HepG2 (cell line): Measurements from ENCODE around the gene PIAS3. TPM values are rescaled to one million over a fixed set of nuclear protein-coding genes. Genes with fewer than 3 reads are reported as not detected.

Experiments
- ATAC-seq: fragments of 200-7000 bp; cut with Tn5 transposase; 3 replicates; pipeline ENCODE4 v1.9.1; 2020; ENCODE audit warnings: mild to moderate bottlenecking, moderate library complexity
- BruUV-seq: library from RNA; stranded (reverse); fragments of 400-500 nt; replicated peaks from 2 replicates; lab custom pipeline; 2021; lab: Mats Ljungman, UMichigan
- CTCF ChIA-PET: fragments of 300-600 bp; formaldehyde crosslinking; extraction: SDS; loops from one replicate; lab custom pipeline; 2021; ENCODE audit warnings: low total read pairs, inconsistent platforms, low intra/inter-chr PET ratio; lab: Yijun Ruan, JAX
- POLR2A ChIA-PET: fragments of 350-600 bp; sonication (Branson Sonifier 250); formaldehyde crosslinking; loops from one replicate; lab custom pipeline; 2020; ENCODE audit warnings: antibody characterized with exemption, inconsistent platforms; lab: Yijun Ruan, JAX
- DNase-seq: peaks from one replicate; pipeline ENCODE4 v3.0.0-alpha.2; 2015; ENCODE audit warnings: low spot score
- FAIRE-seq: peaks from 3 replicates; lab custom pipeline; 2011; peaks lifted over from hg19 to GRCh38; lab: Jason Lieb, UNC
- H2AFZ ChIP-seq: one replicate; pipeline ENCODE4 v1.6.1; 2011; ENCODE audit warnings: low read length, inconsistent platforms
- H3K27ac ChIP-seq: fragments of 300-600 bp; 3 replicates; pipeline ENCODE4 v1.8.0; 2011; ENCODE audit warnings: mixed run types, mild to moderate bottlenecking, mixed read lengths, low read length, inconsistent platforms; ENCODE audit not compliant: insufficient read depth; ENCODE audit errors: extremely low read length
- H3K27me3 ChIP-seq, 2 experiments: fragments of 200-600 bp in 1 of 2; 2 replicates in 1 of 2; 3 replicates in 1 of 2; pipeline versions ENCODE4 v1.6.0 to v1.8.0; 2011; ENCODE audit warnings: low read length in 2 of 2, mild to moderate bottlenecking in 2 of 2, moderate library complexity in 2 of 2, inconsistent platforms in 1 of 2; ENCODE audit not compliant: insufficient read depth in 2 of 2, control insufficient read depth in 1 of 2
- H3K36me3 ChIP-seq, 2 experiments: fragments of 200-600 bp in 1 of 2; replicated peaks in 1 of 2; 2 replicates in 1 of 2; 3 replicates in 1 of 2; pipeline versions ENCODE4 v1.5.1 to v1.8.0; 2011; ENCODE audit warnings: low read length in 2 of 2, inconsistent platforms in 1 of 2; ENCODE audit not compliant: insufficient read depth in 2 of 2, control insufficient read depth in 1 of 2
- H3K4me1 ChIP-seq: 2 replicates; pipeline ENCODE4 v1.5.1; 2012; ENCODE audit warnings: low read length, inconsistent platforms; ENCODE audit not compliant: insufficient read depth
- H3K4me2 ChIP-seq: 2 replicates; pipeline ENCODE4 v1.6.0; 2011; ENCODE audit warnings: low read depth, low read length, inconsistent platforms
- H3K4me3 ChIP-seq, 3 experiments: fragments of 200-600 bp in 1 of 3; sonication (generic), shearing (Covaris generic) in 1 of 3; replicated peaks in 1 of 3; 2 replicates each; pipeline ENCODE4 v1.5.1; 2011 to 2016; ENCODE audit warnings: low read length in 3 of 3, inconsistent platforms in 2 of 3, low read depth in 2 of 3, mild to moderate bottlenecking in 2 of 3, control low read depth in 1 of 3, mixed read lengths in 1 of 3; ENCODE audit not compliant: insufficient read depth in 1 of 3
- H3K79me2 ChIP-seq: one replicate; pipeline ENCODE4 v1.6.1; 2011; ENCODE audit warnings: low read length, inconsistent platforms; ENCODE audit not compliant: insufficient read depth
- H3K9ac ChIP-seq: 2 replicates; pipeline ENCODE4 v1.6.0; 2011; ENCODE audit warnings: mild to moderate bottlenecking, low read depth, low read length, inconsistent platforms; ENCODE audit not compliant: insufficient read depth
- H3K9me3 ChIP-seq: 2 replicates; pipeline ENCODE4 v1.5.1; 2012; ENCODE audit warnings: mild to moderate bottlenecking, low read length
- H4K20me1 ChIP-seq: 2 replicates; pipeline ENCODE4 v1.6.0; 2011; ENCODE audit warnings: inconsistent platforms, mild to moderate bottlenecking, low read length, moderate library complexity; ENCODE audit not compliant: insufficient read depth
- HNRNPLL ChIP-seq: fragments of 200-400 bp; formaldehyde crosslinking; IDR thresholded peaks from 2 replicates; pipeline ENCODE4 v1.6.1; 2017; ENCODE audit warnings: mild to moderate bottlenecking, low read depth, low read length; ENCODE audit not compliant: poor library complexity, severe bottlenecking
- KAT8 ChIP-seq: IDR thresholded peaks from 2 replicates; pipeline ENCODE4 v1.6.1; 2016; ENCODE audit warnings: missing genetic modification reagents, missing compliant biosample characterization
- NFYB ChIP-seq: sonication (generic); formaldehyde crosslinking; IDR thresholded peaks from 2 replicates; pipeline ENCODE4 v1.4.0; 2020; ENCODE audit warnings: missing genetic modification reagents
- POGZ ChIP-seq: sonication (generic); formaldehyde crosslinking; IDR thresholded peaks from 2 replicates; pipeline ENCODE4 v1.4.0; 2020; ENCODE audit warnings: mild to moderate bottlenecking, missing genetic modification reagents
- SAP130 ChIP-seq: IDR thresholded peaks from 2 replicates; pipeline ENCODE4 v1.6.1; 2016; ENCODE audit warnings: low read depth
- SIN3A ChIP-seq: IDR thresholded peaks from 2 replicates; pipeline ENCODE4 v1.6.1; 2011; ENCODE audit warnings: low read depth, mild to moderate bottlenecking, control low read depth, low read length, borderline replicate concordance
- SP1 ChIP-seq, 2 experiments: fragments of 450-650 bp in 1 of 2; sonication (generic) in 1 of 2; formaldehyde crosslinking in 1 of 2; IDR thresholded peaks; 2 replicates each; pipeline versions ENCODE4 v1.4.0 to v1.6.1; 2016 to 2020; ENCODE audit warnings: missing genetic modification reagents in 1 of 2
- SP4 ChIP-seq: sonication (generic); formaldehyde crosslinking; IDR thresholded peaks from 2 replicates; pipeline ENCODE4 v1.8.1; 2023; ENCODE audit warnings: mild to moderate bottlenecking, missing genetic modification reagents
- SP5 ChIP-seq: IDR thresholded peaks from 2 replicates; pipeline ENCODE4 v1.6.1; 2016; ENCODE audit warnings: low read depth, borderline replicate concordance
- WGBS: methylation state at CpG from one replicate; pipeline ENCODE4 v1.1.6; 2017; ENCODE audit warnings: low lambda C conversion rate; 5-methylcytosine and 5-hydroxymethylcytosine counted together
- in situ Hi-C: cut with HindIII; loops from 2 replicates; pipeline ENCODE4 v1.10.0; 2017; ENCODE audit warnings: low pct_unique_long_range_greater_than_20kb; ENCODE audit not compliant: extremely low pct_ligation_motif_present
- intact Hi-C: fragments of 100-400 bp; cut with micrococcal nuclease; formaldehyde crosslinking; loops from one replicate; pipeline ENCODE4 v1.10.0; 2022; ENCODE audit not compliant: unreplicated experiment
- polyA plus RNA-seq, 8 experiments: library from polyadenylated mRNA; depleted of rRNA in 3 of 8; stranded (reverse) in 7 of 8; unstranded in 1 of 8; fragments of >200 nt; fragmentation: Illumina TruSeq in 4 of 8; extraction: Trizol in 4 of 8; gene quantifications; 2 replicates each; pipeline versions ENCODE4 v1.2.1 to v1.2.3, GENCODE V29; 2011 to 2016; ENCODE audit warnings: low read depth in 4 of 8, missing spikeins in 1 of 8, mixed read lengths in 1 of 8; ENCODE audit not compliant: insufficient read depth in 1 of 8
- total RNA-seq, 5 experiments: library from RNA; depleted of rRNA; stranded (reverse); fragments of >200 nt; fragmentation: Illumina TruSeq; extraction: Trizol; gene quantifications; 2 replicates each; pipeline ENCODE4 v1.2.3, GENCODE V29; 2016; ENCODE audit warnings: low read depth in 1 of 5
- TF ChIP-seq, protein P1 (sequence below): fragments of 450-650 bp; IDR thresholded peaks from 2 replicates; pipeline ENCODE4 v1.6.1; 2017
- TF ChIP-seq, protein P2 (sequence below): sonication (generic); formaldehyde crosslinking; IDR thresholded peaks from 2 replicates; pipeline ENCODE4 v1.5.1; 2020; ENCODE audit warnings: mild to moderate bottlenecking, missing genetic modification reagents
- TF ChIP-seq, protein P3 (sequence below): sonication (generic); formaldehyde crosslinking; IDR thresholded peaks from 2 replicates; pipeline ENCODE4 v1.5.1; 2020; ENCODE audit warnings: mild to moderate bottlenecking, missing genetic modification reagents, moderate library complexity

Gene PIAS3
- total and polyA plus RNA-seq, 2 of the 13 experiments (the other 11 are each of a cell fraction or from before 2014, with no cell fraction given), result 3.7 to 8.0 TPM

DNA sequence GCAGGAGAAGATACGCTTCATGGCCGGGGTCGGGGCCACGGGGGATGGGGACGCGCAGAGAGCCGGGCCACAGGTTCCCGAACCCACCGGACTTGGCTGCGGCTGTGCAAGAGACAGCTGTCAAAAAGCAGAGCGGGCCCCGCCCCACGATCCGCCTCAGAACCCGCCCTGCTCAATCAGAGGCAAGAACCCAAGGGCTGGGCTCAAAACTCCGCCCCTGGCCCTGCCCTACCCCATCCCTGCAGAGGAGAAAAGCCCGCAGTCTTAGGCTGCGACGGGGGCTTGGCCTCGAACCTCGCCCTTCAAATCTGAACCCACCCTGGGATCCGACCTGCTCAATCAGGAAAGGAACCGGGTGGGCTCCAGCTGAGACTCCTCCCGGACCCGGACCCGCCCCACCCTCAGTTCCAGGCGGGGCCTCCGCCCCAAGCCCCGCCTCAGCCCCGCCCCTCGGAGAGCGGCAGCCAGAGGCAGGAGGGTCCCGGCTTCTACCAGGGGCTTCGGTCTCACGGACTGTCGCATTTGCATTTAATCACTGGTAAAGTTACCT, 26.9 kb upstream of the PIAS3 start, which contains the start of gene ANKRD35:
TSS of gene ANKRD35 (minus strand) at position 129 of the 550 bp plus-strand sequence. CDS start at position 21, 108 bp downstream.
- peak; percentile 99 for ATAC-seq
- no peak for FAIRE-seq
- Histone ChIP-seq H3K9me3 (no peaks in the 10 kb centered on the region), H3K27me3 (peaks cover 2 to 26% of the 10 kb centered on the region in 2 experiments), H3K36me3 (no peaks in the 10 kb centered on the region)
- in situ Hi-C loops (loop anchor here (5.0 to 10.0 kb wide), 2 partner anchors 41 to 119 kb away; partner anchors contain the start of gene RBM8A), intact Hi-C loops (no loop called here)
- DNase-seq, result peak; percentile 63
- WGBS, result 2% methylated on average over 17 of the region's 36 CpGs
- TF ChIP-seq POGZ (CRISPR knock-in tag), result no peak
- peak; percentile 49 for TF ChIP-seq NFYB (CRISPR knock-in tag)
- TF ChIP-seq, protein P1, sequence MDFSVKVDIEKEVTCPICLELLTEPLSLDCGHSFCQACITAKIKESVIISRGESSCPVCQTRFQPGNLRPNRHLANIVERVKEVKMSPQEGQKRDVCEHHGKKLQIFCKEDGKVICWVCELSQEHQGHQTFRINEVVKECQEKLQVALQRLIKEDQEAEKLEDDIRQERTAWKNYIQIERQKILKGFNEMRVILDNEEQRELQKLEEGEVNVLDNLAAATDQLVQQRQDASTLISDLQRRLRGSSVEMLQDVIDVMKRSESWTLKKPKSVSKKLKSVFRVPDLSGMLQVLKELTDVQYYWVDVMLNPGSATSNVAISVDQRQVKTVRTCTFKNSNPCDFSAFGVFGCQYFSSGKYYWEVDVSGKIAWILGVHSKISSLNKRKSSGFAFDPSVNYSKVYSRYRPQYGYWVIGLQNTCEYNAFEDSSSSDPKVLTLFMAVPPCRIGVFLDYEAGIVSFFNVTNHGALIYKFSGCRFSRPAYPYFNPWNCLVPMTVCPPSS, result no peak
- peak; percentile 62 for TF ChIP-seq SP4 (CRISPR knock-in tag)
- peak; percentile 55; the same call in 1 of the 2 replicates for TF ChIP-seq SIN3A
- 0 out of 2 replicates have a peak, but pooled peaks have one; percentile 14 for TF ChIP-seq SP5 (CRISPR knock-in tag)
- TF ChIP-seq KAT8 (CRISPR knock-in tag), result no peak
- TF ChIP-seq, protein P2, sequence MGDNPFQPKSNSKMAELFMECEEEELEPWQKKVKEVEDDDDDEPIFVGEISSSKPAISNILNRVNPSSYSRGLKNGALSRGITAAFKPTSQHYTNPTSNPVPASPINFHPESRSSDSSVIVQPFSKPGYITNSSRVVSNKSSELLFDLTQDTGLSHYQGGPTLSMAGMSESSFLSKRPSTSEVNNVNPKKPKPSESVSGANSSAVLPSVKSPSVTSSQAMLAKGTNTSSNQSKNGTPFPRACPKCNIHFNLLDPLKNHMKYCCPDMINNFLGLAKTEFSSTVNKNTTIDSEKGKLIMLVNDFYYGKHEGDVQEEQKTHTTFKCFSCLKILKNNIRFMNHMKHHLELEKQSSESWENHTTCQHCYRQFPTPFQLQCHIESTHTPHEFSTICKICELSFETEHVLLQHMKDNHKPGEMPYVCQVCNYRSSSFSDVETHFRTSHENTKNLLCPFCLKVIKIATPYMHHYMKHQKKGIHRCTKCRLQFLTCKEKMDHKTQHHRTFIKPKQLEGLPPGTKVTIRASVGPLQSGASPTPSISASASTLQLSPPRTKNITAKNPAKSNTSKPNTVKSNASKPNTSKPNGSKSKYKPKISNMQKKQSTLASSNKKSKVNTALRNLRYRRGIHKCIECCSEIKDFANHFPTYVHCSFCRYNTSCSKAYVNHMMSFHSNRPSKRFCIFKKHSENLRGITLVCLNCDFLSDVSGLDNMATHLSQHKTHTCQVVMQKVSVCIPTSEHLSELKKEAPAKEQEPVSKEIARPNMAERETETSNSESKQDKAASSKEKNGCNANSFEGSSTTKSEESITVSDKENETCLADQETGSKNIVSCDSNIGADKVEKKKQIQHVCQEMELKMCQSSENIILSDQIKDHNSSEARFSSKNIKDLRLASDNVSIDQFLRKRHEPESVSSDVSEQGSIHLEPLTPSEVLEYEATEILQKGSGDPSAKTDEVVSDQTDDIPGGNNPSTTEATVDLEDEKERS (CRISPR knock-in tag), result no peak
- peak; percentile 61; the same call in 1 of the 2 replicates for TF ChIP-seq SAP130 (CRISPR knock-in tag)
- TF ChIP-seq, protein P3, sequence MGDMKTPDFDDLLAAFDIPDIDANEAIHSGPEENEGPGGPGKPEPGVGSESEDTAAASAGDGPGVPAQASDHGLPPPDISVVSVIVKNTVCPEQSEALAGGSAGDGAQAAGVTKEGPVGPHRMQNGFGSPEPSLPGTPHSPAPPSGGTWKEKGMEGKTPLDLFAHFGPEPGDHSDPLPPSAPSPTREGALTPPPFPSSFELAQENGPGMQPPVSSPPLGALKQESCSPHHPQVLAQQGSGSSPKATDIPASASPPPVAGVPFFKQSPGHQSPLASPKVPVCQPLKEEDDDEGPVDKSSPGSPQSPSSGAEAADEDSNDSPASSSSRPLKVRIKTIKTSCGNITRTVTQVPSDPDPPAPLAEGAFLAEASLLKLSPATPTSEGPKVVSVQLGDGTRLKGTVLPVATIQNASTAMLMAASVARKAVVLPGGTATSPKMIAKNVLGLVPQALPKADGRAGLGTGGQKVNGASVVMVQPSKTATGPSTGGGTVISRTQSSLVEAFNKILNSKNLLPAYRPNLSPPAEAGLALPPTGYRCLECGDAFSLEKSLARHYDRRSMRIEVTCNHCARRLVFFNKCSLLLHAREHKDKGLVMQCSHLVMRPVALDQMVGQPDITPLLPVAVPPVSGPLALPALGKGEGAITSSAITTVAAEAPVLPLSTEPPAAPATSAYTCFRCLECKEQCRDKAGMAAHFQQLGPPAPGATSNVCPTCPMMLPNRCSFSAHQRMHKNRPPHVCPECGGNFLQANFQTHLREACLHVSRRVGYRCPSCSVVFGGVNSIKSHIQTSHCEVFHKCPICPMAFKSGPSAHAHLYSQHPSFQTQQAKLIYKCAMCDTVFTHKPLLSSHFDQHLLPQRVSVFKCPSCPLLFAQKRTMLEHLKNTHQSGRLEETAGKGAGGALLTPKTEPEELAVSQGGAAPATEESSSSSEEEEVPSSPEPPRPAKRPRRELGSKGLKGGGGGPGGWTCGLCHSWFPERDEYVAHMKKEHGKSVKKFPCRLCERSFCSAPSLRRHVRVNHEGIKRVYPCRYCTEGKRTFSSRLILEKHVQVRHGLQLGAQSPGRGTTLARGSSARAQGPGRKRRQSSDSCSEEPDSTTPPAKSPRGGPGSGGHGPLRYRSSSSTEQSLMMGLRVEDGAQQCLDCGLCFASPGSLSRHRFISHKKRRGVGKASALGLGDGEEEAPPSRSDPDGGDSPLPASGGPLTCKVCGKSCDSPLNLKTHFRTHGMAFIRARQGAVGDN (CRISPR knock-in tag), result peak; percentile 33; the same call in 1 of the 2 replicates
- no peak for TF ChIP-seq SP1 (IDR thresholded peaks at IDR 0.05)
- TF ChIP-seq SP1 (CRISPR knock-in tag; IDR thresholded peaks at IDR 0.05), result peak; percentile 55; the same call in 1 of the 2 replicates
- TF ChIP-seq HNRNPLL, result peak; percentile 58
- TF ChIP-seq, all 625 proteins: peak for 8
- Histone ChIP-seq H3K9ac (no peak within 1 kb of the TSS), H3K4me1 (peaks cover 43% of the 10 kb centered on the region), H2AFZ (peak within 1 kb of the TSS; percentile 72), H4K20me1 (no peaks in the 10 kb centered on the region), H3K4me2 (peak within 1 kb of the TSS; percentile 75), H3K27ac (no peak within 1 kb of the TSS), H3K4me3 (peak within 1 kb of the TSS; percentile 63 to 80 (median 71)), H3K79me2 (no peaks in the 10 kb centered on the region)
- ChIA-PET CTCF (no interaction called here), POLR2A (interaction anchor here (0.6 to 3.8 kb wide), 4 partner anchors 27 to 69 kb away, joined by 3 to 14 read pairs (median 4); partner anchors contain the start of genes PIAS3 and RBM8A)
- no TSS peak for BruUV-seq
